WTC11 (cell line): ENCODE results near the gene GZMM. TPM values are rescaled to one million over a fixed set of nuclear protein-coding genes. Genes with fewer than 3 reads are reported as not detected.

Experiments used
- ATAC-seq: fragments of 200-7000 bp; cut with Tn5 transposase; 2 replicates; pipeline ENCODE4 v1.10.0; 2021; ENCODE audit warnings: mild to moderate bottlenecking, moderate library complexity
- CTCF ChIA-PET: fragments of 300-600 bp; sonication (Branson Sonifier 250); formaldehyde crosslinking; loops from one replicate; lab custom pipeline; 2021; ENCODE audit warnings: antibody characterized with exemption; lab: Charles Lee
- POLR2A ChIA-PET: fragments of 350-600 bp; sonication (Branson Sonifier 250); formaldehyde crosslinking; loops from one replicate; lab custom pipeline; 2021; ENCODE audit warnings: antibody characterized with exemption; lab: Charles Lee
- DNase-seq: peaks from one replicate; pipeline ENCODE4 v3.0.0; 2021; ENCODE audit warnings: low spot score
- H3K27ac Mint-ChIP-seq: 2 replicates; pipeline ENCODE4 v1.8.0; 2021; ENCODE audit warnings: mixed read lengths
- H3K27me3 Mint-ChIP-seq: 2 replicates; pipeline ENCODE4 v1.8.0; 2021; ENCODE audit warnings: low read depth, mild to moderate bottlenecking, moderate library complexity, mixed read lengths
- H3K36me3 Mint-ChIP-seq: 2 replicates; pipeline ENCODE4 v1.8.0; 2021; ENCODE audit warnings: mixed read lengths
- H3K4me1 Mint-ChIP-seq: 2 replicates; pipeline ENCODE4 v1.8.0; 2022; ENCODE audit warnings: mixed read lengths
- H3K4me3 Mint-ChIP-seq: 2 replicates; pipeline ENCODE4 v1.8.0; 2021; ENCODE audit warnings: mild to moderate bottlenecking, moderate library complexity, mixed read lengths
- H3K9me3 Mint-ChIP-seq: 2 replicates; pipeline ENCODE4 v1.8.0; 2021; ENCODE audit warnings: mixed read lengths
- ATF2 ChIP-seq: sonication (generic); formaldehyde crosslinking; IDR thresholded peaks from 2 replicates; pipeline ENCODE4 v1.8.1; 2022; ENCODE audit warnings: low read depth, missing genetic modification reagents, borderline replicate concordance
- CDX4 ChIP-seq: fragments of 250-450 bp; sonication (Bioruptor Pico); IDR thresholded peaks from 2 replicates; pipeline ENCODE4 v1.9.0; 2021; ENCODE audit warnings: moderate library complexity, mild to moderate bottlenecking, inconsistent platforms, borderline replicate concordance
- CREB1 ChIP-seq: sonication (generic); formaldehyde crosslinking; IDR thresholded peaks from 2 replicates; pipeline ENCODE4 v1.8.0; 2023; ENCODE audit warnings: mild to moderate bottlenecking, missing genetic modification reagents
- IRF1 ChIP-seq: sonication (generic); formaldehyde crosslinking; IDR thresholded peaks from 2 replicates; pipeline ENCODE4 v1.8.0; 2023; ENCODE audit warnings: missing genetic modification reagents
- IRF2 ChIP-seq: sonication (generic); formaldehyde crosslinking; IDR thresholded peaks from 2 replicates; pipeline ENCODE4 v1.8.0; 2022; ENCODE audit warnings: low read depth, missing genetic modification reagents, borderline replicate concordance
- JAZF1 ChIP-seq: fragments of 250-450 bp; sonication (Bioruptor Pico); IDR thresholded peaks from 2 replicates; pipeline ENCODE4 v1.9.0; 2021; ENCODE audit warnings: moderate library complexity, mild to moderate bottlenecking, inconsistent platforms
- JUN ChIP-seq: sonication (generic); formaldehyde crosslinking; IDR thresholded peaks from 2 replicates; pipeline ENCODE4 v1.8.0; 2023; ENCODE audit warnings: mild to moderate bottlenecking, missing genetic modification reagents
- NFATC4 ChIP-seq: fragments of 250-450 bp; sonication (Bioruptor Pico); IDR thresholded peaks from 2 replicates; pipeline ENCODE4 v1.9.0; 2021; ENCODE audit warnings: mild to moderate bottlenecking
- NR2C2 ChIP-seq: sonication (generic); formaldehyde crosslinking; IDR thresholded peaks from 2 replicates; pipeline ENCODE4 v1.8.0; 2022; ENCODE audit warnings: mild to moderate bottlenecking, missing genetic modification reagents
- PRDM15 ChIP-seq: sonication (generic); formaldehyde crosslinking; IDR thresholded peaks from 2 replicates; pipeline ENCODE4 v1.8.0; 2022; ENCODE audit warnings: missing genetic modification reagents
- PREB ChIP-seq: sonication (generic); formaldehyde crosslinking; IDR thresholded peaks from 2 replicates; pipeline ENCODE4 v1.8.1; 2022; ENCODE audit warnings: mild to moderate bottlenecking, missing genetic modification reagents, moderate library complexity, borderline replicate concordance
- PRRX2 ChIP-seq: fragments of 250-450 bp; sonication (Bioruptor Pico); IDR thresholded peaks from 2 replicates; pipeline ENCODE4 v1.8.0; 2021; ENCODE audit warnings: mild to moderate bottlenecking
- TEAD1 ChIP-seq: sonication (generic); formaldehyde crosslinking; IDR thresholded peaks from 2 replicates; pipeline ENCODE4 v1.8.0; 2022; ENCODE audit warnings: mild to moderate bottlenecking, missing genetic modification reagents
- ZMAT4 ChIP-seq: fragments of 250-450 bp; sonication (Bioruptor Pico); IDR thresholded peaks from 2 replicates; pipeline ENCODE4 v1.9.0; 2021; ENCODE audit warnings: mild to moderate bottlenecking
- ZNF396 ChIP-seq: fragments of 250-450 bp; sonication (Bioruptor Pico); IDR thresholded peaks from 2 replicates; pipeline ENCODE4 v1.8.0; 2021; ENCODE audit warnings: mild to moderate bottlenecking, moderate library complexity, borderline replicate concordance
- ZNF423 ChIP-seq: fragments of 250-450 bp; sonication (Bioruptor Pico); IDR thresholded peaks from 2 replicates; pipeline ENCODE4 v2.1.2; 2022; ENCODE audit warnings: mild to moderate bottlenecking, moderate library complexity
- ZSCAN18 ChIP-seq: fragments of 250-450 bp; sonication (Bioruptor Pico); IDR thresholded peaks from 2 replicates; pipeline ENCODE4 v2.1.2; 2022; ENCODE audit warnings: mild to moderate bottlenecking, moderate library complexity
- total RNA-seq: library from RNA; stranded (reverse); gene quantifications from 3 replicates; pipeline ENCODE4 v1.2.3, GENCODE V29; 2021

The GZMM gene
- total RNA-seq, 1 experiment from 2014 or later: 0.68 TPM

GRCh38 chr19:582497-583197 lies 38.8 kb downstream of the GZMM start:
- H3K27ac Mint-ChIP-seq: no peak overlapping the region
- ChIA-PET CTCF (interaction anchor here (0.6 to 5.3 kb wide), 5 partner anchors 7 to 260 kb away, joined by 3 to 32 read pairs (median 3); no protein-coding TSS in a partner anchor), POLR2A (no interaction called here)
- H3K27me3 Mint-ChIP-seq: no peaks in the 10 kb centered on the region
- TF ChIP-seq CREB1 (CRISPR knock-in tag) (no peak), NFATC4 (no peak), IRF2 (CRISPR knock-in tag) (no peak), PRDM15 (CRISPR knock-in tag) (no peak), TEAD1 (CRISPR knock-in tag) (no peak), JAZF1 (no peak), PREB (CRISPR knock-in tag) (no peak), ZSCAN18 (CRISPR knock-in tag) (no peak), ZNF396 (CRISPR knock-in tag) (no peak), PRRX2 (CRISPR knock-in tag) (no peak), ZNF423 (CRISPR knock-in tag) (no peak), CDX4 (CRISPR knock-in tag) (no peak), NR2C2 (no peak), ATF2 (CRISPR knock-in tag) (no peak), JUN (CRISPR knock-in tag) (no peak), IRF1 (CRISPR knock-in tag) (no peak), ZMAT4 (CRISPR knock-in tag) (no peak)
- no peak overlapping the region for H3K4me3 Mint-ChIP-seq
- H3K36me3 Mint-ChIP-seq: 0 out of 2 replicates have a peak, but pooled peaks cover 2% of the 10 kb centered on the region
- ATAC-seq (no peak), DNase-seq (no peak)
- H3K4me1 Mint-ChIP-seq: peaks cover 4% of the 10 kb centered on the region; the same call in 1 of the 2 replicates
- H3K9me3 Mint-ChIP-seq: no peaks in the 10 kb centered on the region
